Right ventricle myocardium inferior (tissue), 1 donor: Measurements from ENCODE around the gene TMEM140. TPM values are rescaled to one million over a fixed set of nuclear protein-coding genes. Genes with fewer than 3 reads are reported as not detected.
A peak's percentile ranks its signal among the peaks of the same experiment; 100 is the strongest.
"Not testable (repeated sequence)": the region's sequence is repeated elsewhere in the genome, so short reads cannot be mapped to it uniquely, and the experiment has no call there.

Source experiments
- ATAC-seq: fragments of 200-7000 bp; cut with Tn5 transposase; one replicate; pipeline ENCODE4 v1.9.1; 2020; ENCODE audit warnings: mild to moderate bottlenecking, moderate library complexity
- DNase-seq: peaks from one replicate; pipeline ENCODE4 v3.0.0; 2021; ENCODE audit errors: missing footprints
- intact Hi-C: fragments of 100-400 bp; cut with DNase I; formaldehyde crosslinking; loops from one replicate; pipeline ENCODE4 v1.11.0; 2022
- microRNA-seq: library from miRNA; unstranded; fragments of <30 nt; microRNA quantifications from one replicate; pipeline ENCODE4 v1.2.0, GENCODE V29; 2020
- total RNA-seq: library from RNA; stranded (reverse); fragmentation: NEBNext Ultra II Directional; extraction: Animal tissue kit (Norgen Biotek cat#: 25700); gene quantifications from one replicate; pipeline ENCODE4 v1.2.1, GENCODE V29; 2021
- donor health status: DM: no; HTN: yes; CAD: no; lungs with severe emphysema.

TMEM140 gene
- total RNA-seq, 1 donor from 2014 or later, result 24.3 TPM

GRCh38 chr7:135206941-135207391 is 59.1 kb downstream of the TMEM140 start:
- ATAC-seq, result no peak
- no peak for DNase-seq
- intact Hi-C loops, result no loop called here

- no peak for ATAC-seq
- DNase-seq, result no peak
- intact Hi-C loops, result no loop called here
Observed at GRCh38 chr7:135207406-135208101, 59.7 kb downstream of the TMEM140 start.

GRCh38 chr7:135208102-135208793 is 60.4 kb downstream of the TMEM140 start:
- intact Hi-C loops, result no loop called here
- DNase-seq (no peak), ATAC-seq (no peak)

- intact Hi-C loops, result no loop called here
- DNase-seq (no peak), ATAC-seq (no peak)
Observed at GRCh38 chr7:135209225-135209834, 61.5 kb downstream of the TMEM140 start.

- DNase-seq (no peak), ATAC-seq (no peak)
- intact Hi-C loops, result no loop called here
Observed at GRCh38 chr7:135210888-135211178, 63.0 kb downstream of the TMEM140 start.

- DNase-seq (peak; percentile 97), ATAC-seq (peak; percentile 99)
- intact Hi-C loops, result no loop called here
Observed at GRCh38 chr7:135211179-135211945, 63.5 kb downstream of the TMEM140 start, which contains the start of gene WDR91. TSS of gene WDR91 (minus strand) at chr7:135211526. CDS start at chr7:135211502, 24 bp downstream.

GRCh38 chr7:135211946-135212685 is 64.2 kb downstream of the TMEM140 start:
- peak; percentile 30 for ATAC-seq
- DNase-seq, intact Hi-C loops: not testable (repeated sequence)

- DNase-seq, result no peak
- intact Hi-C loops, result no loop called here
- no peak for ATAC-seq
Observed at GRCh38 chr7:135213831-135214230, 66.0 kb downstream of the TMEM140 start.

GRCh38 chr7:135215180-135215579 is 67.3 kb downstream of the TMEM140 start:
- intact Hi-C loops, result no loop called here

GRCh38 chr7:135215698-135216097 is 67.8 kb downstream of the TMEM140 start:
- no peak for ATAC-seq
- intact Hi-C loops, result no loop called here
- DNase-seq, result no peak

More at GRCh38 chr7:135215180-135215579, 67.3 kb downstream of the TMEM140 start:
- ATAC-seq (no peak), DNase-seq (no peak)

Small RNAs within 50 kb of the gene (microRNA-seq; reads per million reads assigned to microRNA genes)
- gene MIR6509, result not detected

Other genes starting within 250 kb of the TMEM140 start
- gene AGBL3, start 161.6 kb upstream of the TMEM140 start, total RNA-seq, result 2.2 TPM
- gene CYREN, start 22.6 kb downstream of the TMEM140 start, total RNA-seq, result 22.5 TPM
- gene WDR91, start 63.5 kb downstream of the TMEM140 start, total RNA-seq, result 3.8 TPM
- not detected for gene STRA8, start 85.8 kb downstream of the TMEM140 start, total RNA-seq